ENCODE measurements around the gene PTPN13.

The PTPN13 gene

GRCh38 chr4:86594559-86595425 is 677 bp downstream of the PTPN13 start:
- no peak for DNase-seq

DNA sequence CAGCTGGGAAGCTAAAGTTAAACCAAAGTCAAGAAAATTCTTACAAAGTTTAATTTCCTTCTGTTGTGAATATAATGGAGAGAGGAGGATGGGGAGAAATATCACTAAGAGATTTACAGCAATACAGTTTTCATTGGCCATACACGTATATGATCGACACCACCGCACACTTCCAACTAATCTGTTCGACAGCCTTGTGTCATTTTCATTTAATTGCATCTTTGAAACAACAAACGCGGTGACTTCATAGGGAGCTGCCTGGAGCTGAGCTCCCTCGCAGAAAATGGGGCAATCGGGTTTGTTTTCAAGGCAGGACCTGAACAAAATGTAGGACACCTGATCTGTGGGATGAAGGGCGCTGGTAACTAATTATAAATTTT is 1.3 kb downstream of the PTPN13 start:
- no peak for DNase-seq

DNA sequence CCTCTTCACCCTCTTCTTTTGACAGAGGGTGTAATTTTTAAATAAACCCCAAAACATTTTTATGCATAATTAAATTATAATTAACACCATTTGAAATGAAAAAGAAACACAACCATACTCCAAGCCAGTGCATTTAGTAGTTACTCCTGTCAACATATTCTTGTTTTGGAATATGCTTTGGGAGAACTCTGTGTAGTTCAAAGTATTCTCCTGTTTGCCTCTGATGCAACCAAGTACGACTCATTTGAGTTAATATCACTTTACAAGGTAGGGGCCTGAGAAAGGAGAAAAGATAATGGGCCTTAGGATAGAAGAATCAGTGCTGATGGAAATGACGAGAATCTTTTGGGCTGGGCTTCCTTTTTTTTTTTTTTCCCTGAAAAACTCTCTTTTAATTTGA is 2.7 kb downstream of the PTPN13 start:
- DNase-seq: no peak

DNA sequence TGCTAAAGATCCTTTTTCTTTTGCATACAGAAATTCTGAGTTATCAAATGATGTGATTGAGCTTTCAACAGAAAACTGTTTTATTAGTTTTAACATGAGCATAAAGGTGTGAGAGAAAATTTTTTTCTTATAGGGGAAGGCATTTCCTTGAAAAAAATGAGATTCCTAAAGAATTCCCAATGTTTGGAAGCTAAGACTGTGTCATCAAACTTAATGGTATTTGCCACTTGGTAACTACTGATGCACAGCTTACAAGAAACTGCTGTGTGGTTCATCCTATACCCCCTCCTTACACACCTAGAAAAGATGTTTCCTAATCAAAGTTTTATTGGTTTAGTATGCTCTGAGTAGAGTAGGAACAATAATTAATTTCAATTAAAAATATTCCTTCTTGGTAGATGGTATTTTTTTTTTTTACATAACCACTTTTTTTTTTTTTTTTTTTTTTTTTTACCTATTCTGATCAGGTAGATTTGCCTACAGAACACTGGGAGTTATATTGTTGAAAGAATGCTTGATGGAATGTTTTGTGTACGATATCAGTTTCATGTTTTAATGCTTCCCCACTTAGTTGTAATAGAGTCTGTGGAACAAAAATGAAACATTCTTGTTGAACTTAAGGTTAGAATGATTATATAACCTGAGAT is 6.0 kb downstream of the PTPN13 start:
- DNase-seq: no peak

DNA sequence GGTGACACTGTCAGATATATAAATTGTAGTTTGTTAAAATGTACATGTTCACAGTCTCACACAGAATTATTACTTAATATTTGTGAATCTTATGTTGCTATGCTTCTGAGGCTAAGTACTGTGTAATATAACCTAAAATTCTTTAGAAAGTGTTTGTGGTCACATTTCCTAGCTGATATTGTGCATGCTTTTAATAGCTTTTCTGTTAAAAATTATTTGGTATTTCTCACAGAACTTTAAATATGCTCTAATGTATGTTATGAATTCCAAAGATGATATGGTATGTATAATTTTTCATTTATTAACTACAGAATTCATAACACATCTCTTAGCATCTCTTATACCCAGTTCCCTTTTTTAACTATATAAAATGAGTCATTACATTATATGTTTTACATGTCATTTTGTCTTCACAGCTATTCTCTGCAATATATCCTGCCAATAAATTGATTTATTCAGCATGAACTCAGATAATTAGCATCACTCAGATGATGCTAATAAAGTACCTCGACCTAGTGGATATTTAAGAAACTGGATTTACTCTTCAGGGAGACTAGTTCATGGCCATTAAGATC is 9.3 kb downstream of the PTPN13 start:
- no peak for DNase-seq

DNA sequence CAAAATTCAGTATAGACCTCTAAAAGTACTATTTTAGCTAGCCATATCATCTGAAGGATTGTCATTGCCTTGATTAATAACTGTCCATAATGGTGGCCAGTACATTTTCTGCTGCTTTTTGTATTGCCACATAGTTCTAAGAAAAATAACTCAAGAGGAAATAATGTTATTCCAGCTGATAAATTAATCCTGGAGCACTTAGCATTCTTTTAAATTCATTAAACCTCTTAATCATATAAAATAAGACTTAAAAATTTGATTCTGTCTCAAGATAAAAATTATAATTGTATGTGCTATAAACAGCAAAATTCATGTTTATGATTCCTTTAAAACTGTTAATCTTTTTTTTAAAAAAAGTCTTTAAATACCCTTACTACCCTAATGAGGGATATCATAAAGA is 12.7 kb downstream of the PTPN13 start:
- no peak for DNase-seq

- no peak for DNase-seq
Measured at GRCh38 chr4:86608757-86609375, 14.8 kb downstream of the PTPN13 start.

GRCh38 chr4:86611757-86612156 is 17.6 kb downstream of the PTPN13 start:
- no peak for DNase-seq

DNA sequence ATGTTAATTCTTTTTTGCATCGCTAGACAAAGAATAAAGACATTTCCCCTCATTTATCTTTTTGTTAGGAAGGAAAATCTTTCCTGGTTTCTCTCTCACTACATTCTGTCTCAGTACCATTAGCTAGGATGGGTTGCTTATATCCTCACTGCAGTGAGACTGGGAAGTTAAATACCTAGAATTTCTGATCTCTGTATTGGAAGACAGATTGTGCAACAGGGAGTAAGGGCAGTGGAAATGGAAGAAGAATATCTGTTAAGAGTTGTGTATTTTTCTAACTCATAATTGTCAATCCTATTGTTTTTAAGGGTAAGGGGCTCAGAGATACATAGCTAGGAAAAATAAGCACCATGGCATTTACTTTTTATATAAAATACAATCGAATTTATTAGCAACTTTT is 19.6 kb downstream of the PTPN13 start:
- no peak for DNase-seq

DNA sequence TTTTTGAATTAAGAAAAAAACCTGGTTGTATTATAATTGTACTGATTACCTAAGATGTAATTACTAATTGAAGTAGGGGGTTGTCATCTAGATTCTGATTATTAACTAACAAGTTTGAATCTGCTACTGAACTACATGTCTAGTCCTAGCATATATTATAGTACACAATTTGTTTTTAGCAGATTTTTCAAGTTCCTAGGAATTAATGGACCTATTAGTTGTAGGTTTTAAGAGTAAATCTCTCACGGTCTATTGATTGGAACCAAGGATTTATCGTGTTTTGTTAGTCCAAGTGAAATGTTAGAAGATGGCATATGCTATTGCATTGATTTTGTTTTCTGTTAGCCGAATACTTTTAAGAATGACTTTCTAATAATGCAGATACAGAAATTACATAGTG is 20.8 kb downstream of the PTPN13 start:
- DNase-seq: no peak

- DNase-seq: no peak
Measured at GRCh38 chr4:86615501-86615900, 21.4 kb downstream of the PTPN13 start.

- DNase-seq: no peak
Measured at GRCh38 chr4:86619656-86620055, 25.5 kb downstream of the PTPN13 start.

DNA sequence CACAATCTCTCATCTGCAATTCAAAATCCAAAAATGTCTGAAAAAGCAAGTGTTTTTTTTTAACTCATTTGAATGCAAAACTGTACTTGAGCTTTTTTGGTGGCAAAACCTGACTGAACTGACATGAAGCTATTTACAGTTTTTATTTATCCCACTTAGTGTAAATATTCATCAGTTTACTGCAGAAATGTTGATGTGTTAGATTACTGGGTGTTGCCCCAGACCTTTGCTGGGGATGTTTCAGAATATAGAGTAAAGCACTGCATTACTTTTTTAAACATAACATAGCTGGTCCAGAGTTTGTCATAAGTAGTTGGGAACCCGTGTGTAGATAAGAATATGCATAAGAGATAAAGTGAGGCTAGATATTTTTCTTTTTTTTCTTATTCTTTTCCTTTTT is 27.3 kb downstream of the PTPN13 start:
- DNase-seq: no peak

DNA sequence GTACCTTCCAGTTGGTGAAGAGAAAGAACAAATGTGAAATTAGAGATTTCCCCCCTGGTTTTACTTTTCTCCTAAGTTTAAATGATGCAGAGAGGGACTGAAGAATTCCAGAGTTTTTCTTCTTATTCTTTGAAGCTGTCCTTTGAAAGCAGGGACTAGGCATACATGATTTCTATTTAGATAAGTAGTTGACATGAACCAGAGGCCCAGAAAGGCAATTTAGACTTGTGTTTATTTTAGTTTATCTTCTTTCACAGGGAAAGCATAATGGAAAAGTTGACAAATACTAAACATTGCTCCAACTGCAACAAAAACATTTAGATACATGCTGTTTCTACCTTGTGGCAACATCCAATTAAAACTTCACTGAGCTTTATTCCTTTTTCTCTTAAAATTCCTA is 32.0 kb downstream of the PTPN13 start:
- DNase-seq: no peak

DNA sequence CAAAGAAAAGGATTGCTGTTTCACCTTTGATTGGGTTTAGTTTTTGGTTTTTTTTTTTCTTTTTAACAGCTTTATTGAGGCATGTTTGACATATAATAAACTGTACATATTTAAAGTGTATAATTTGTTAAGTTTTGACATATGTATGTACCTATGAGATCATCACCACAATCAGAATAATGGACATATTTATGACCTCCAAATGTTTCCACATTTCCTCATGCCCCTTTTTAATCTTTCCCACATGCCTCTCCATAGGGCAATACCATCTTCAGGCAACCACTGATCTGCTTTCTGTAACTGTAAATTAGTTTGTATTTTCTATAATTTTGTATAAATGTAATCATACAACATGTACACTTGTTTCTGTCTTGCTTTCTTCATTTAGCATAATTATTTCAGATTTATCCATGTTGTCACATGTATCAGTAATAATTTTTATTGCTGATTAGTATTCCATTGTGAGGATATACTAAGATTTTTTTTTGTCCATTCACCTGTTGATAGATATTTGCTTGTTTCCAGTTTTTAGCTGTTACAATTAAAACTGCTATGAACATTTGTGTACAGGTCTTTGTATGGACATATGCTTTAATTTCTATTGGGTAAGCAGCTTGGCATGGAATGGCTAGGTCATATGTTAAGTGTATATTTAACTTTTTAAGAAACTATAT is 33.5 kb downstream of the PTPN13 start:
- no peak for DNase-seq

DNA sequence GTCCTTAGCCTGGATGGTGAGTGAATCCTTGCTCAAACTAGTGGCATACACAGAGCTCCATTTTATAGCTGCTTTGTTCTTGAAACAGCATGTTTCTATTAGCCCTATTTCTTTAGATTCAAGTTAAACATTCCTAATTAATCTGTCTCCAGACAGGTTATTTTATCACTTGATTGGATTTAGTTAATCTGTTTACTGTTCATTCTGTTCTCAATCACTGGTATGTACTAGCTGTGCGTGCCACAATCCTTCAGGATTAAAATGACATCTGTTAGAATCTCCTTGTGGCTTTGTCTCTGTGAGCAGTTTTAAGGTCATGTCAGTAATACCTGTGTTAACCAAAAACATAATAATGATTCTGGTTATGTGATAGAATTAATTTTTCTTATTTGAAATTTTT is 36.5 kb downstream of the PTPN13 start:
- DNase-seq: no peak

DNA sequence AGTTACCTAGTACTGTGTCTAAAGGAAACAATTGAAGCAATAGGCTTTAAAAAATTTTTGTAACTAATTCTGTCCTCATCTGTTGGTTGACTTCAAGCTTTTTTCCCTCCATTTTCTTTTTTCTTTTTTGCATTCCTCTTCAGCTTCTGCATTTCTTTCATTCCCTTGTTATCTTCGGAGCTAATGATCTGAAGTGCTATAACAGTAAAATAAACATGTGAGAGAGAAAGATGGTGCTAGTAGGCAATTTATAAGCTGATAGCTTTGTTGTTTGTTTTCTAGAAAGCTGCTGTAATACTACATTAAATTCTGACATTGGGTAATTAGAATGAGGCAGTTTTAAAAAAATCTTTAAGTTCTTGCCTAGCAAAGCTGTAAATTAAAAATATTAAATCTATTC is 37.1 kb downstream of the PTPN13 start:
- no peak for DNase-seq

GRCh38 chr4:86633854-86634253 is 39.7 kb downstream of the PTPN13 start:
- no peak for DNase-seq

GRCh38 chr4:86640469-86640868 is 46.4 kb downstream of the PTPN13 start:
- DNase-seq: no peak

DNA sequence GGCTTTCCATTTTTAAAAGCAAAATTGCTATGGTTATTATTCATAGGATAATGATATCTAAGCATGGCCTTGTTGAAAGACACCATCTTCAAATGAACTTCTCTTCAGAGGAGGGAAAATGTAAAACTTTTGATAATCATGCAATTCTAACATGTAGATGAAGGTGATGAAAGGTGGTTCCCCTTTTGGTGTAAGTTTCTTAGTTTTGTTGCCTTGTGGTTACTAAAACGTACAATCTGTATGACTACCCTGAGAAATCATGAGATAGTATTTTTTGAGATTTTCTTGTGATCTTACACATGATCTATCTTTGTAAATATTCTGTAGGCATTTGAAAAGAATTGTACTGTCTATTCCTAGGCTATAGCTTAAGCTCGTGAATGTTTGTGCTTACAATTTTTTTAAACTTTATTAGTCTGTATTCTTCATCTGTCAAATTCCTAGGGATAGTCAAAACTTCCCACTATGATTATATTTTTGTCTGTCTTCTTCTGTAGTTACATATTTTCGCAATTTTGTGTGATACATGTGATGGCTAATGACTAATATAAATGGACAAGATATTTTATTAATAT is 47.5 kb downstream of the PTPN13 start:
- DNase-seq: no peak

DNA sequence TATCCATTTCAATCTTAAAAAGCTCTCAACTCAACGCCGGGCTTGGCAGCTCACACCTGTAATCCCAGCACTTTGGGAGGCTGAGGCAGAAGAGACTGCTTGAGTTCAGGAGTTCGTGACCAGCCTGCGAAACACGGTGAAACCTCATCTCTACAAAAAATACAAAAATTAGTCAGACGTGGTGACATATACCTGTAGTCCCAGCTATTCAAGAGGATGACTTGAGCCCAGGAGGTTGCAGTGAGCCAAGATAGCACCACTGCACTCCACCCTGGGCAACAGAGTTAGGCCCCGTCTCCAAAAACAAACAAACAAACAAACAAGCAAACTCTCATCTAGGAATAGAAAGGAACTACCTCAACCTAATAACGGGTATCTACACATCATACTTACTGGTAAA is 50.8 kb downstream of the PTPN13 start:
- no peak for DNase-seq

- DNase-seq: no peak
Measured at GRCh38 chr4:86652332-86652932, 58.3 kb downstream of the PTPN13 start.
